GM19438 (cell line): ENCODE data around the gene MTAP.

Experiments used
- ATAC-seq: cut with Tn5 transposase; IDR thresholded peaks from one replicate; pipeline ENCODE4 v1.9.1; 2021; ENCODE audit warnings: low read depth; ENCODE audit not compliant: unreplicated experiment

Gene MTAP

DNA sequence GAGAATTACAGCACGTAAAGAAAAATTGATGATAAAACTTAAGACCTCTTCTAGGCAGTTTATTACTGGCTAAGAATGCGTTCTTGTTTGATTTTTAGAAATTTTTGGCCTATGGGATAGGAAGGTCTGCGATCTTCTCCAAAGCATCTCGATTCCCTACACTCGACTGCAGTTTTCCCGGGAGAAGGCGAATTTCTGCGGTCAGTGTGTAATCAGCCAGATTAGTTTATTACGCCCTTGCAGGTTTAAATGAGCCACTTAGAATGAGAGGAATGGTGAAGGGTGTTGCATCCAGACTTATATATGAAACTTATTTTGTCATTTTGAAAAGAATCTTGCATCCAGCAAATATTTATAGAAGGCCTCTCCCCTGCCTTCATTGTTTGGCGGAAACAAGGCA is 1.2 kb downstream of the MTAP start:
- ATAC-seq = no peak

DNA sequence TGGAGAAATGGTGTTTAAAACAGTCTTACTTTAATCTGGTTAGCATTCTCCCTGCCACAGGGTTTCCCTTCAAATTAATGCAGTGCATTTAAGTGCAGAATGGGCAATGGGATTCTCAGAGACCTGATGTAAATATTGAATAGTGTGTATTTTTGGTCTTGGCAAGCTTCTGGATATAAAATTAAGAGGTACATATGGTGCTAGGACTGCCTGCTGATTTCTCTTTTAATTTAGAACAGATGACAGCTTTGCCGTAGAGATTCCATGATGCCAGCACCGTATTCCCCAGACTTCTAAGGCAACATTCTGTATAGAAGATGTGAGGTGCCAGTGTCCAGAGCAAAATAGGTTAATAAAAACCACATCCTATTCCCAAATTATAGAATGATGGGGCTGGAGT is 1.9 kb downstream of the MTAP start:
- no peak for ATAC-seq

DNA sequence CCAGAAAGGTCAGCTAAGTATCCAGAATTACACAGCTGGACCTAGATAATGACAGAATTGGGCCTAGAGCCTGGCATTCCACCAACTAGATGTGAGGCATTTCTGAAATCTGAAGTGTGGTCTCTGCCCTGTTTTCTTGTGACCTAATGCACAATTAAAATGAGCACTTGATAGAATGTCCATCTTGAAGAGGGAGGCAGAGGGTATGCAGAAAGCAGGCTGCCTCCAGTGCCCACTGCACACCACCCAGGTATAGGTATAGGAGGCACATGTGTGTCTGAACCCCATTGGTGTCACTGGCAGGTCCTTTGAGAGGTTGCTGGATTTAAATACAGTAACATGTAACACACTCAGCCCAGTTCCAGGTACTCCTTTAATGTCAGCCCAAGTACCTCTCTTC is 2.4 kb downstream of the MTAP start:
- ATAC-seq = no peak

GRCh38 chr9:21806644-21807043 is 4.2 kb downstream of the MTAP start:
- no peak for ATAC-seq

GRCh38 chr9:21810388-21810787 is 8.0 kb downstream of the MTAP start:
- ATAC-seq = no peak

GRCh38 chr9:21810881-21811280 is 8.4 kb downstream of the MTAP start:
- ATAC-seq = no peak

GRCh38 chr9:21811914-21812313 is 9.5 kb downstream of the MTAP start:
- ATAC-seq = no peak

- no peak for ATAC-seq
Measured at GRCh38 chr9:21812415-21812814, 10.0 kb downstream of the MTAP start.

GRCh38 chr9:21812946-21813568 is 10.6 kb downstream of the MTAP start:
- peak; percentile 74 for ATAC-seq

DNA sequence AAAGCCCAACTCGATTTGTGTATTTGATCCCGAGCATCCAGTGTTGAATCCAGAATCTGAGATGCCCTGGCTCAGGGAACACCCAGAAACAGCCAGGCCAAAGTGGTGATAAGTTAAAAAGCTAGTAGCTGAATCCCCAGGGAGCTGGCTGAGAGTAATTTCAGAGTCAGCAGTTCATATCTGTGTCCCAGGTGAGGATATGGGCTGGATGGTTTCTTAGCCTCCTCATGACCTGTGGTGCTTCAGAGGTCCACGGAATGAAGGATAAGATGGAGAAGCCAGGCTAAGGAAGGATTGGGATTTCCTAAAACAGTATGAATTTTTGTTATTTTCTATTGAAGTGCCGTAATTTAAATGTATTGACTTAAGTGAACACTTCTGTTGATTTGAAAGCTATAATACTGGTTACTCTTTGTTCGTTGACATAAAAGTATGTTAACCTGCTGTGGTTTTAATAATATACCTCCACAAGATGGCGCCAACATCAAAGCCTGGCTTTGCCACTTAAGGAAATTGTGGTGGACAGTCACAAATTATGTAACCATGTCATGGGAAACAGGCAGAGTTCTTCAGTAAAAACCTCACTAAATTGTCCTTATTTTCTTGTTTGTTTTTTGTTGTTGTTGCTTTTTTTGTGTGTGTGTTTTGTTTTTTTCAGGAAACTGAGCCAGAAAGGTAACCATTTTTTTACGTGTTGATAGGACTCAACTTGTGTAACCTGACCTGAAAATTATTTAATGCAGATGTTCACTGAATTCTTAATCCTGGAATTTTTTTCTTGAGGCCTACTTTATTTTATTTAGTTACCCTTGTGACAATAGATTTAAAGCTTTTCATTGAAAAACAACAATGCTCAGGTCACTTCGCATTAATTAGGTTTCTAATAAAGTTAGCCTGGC is 11.4 kb downstream of the MTAP start:
- ATAC-seq = peak; percentile 47

DNA sequence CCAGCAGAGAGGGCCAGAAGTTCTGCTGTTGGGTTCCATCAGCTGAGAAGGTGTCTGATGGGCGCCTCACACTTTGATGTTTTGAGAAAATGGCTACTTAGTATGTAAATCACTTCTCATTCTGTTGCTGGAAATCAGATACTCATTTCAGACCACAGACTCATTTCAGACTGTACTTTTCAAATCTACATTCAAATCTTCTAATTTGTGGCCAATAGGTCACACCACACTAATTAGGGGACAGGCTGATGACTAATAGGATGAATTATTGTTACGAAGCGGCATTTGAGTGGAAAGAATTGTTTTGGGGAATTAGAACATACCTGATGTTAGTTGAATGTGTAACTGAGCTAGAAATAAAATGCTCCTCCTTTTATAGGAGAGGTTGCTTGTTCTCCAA is 13.2 kb downstream of the MTAP start:
- ATAC-seq = no peak

GRCh38 chr9:21817176-21817575 is 14.7 kb downstream of the MTAP start:
- ATAC-seq = no peak

DNA sequence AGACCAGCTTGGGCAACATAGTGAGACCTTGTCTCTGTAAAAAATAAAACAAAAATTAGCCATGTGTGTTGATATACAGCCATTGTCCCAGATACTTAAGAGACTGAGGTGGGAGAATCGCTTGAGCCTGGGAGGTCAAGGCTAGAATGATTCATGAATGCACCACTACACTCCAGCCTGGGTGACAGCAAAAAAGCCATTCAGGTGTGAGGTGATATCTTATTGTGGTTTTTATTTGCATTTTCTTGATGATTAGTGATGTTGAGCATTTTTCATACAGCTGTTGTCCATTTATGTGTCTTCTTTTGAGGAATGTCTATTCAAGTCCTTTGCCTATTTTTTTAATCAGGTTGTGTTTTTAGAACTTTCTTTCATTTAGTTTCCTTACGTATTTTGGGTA is 23.2 kb downstream of the MTAP start:
- no peak for ATAC-seq

GRCh38 chr9:21828853-21829410 is 26.5 kb downstream of the MTAP start:
- ATAC-seq = no peak

- ATAC-seq = no peak
Measured at GRCh38 chr9:21830589-21830988, 28.2 kb downstream of the MTAP start.

DNA sequence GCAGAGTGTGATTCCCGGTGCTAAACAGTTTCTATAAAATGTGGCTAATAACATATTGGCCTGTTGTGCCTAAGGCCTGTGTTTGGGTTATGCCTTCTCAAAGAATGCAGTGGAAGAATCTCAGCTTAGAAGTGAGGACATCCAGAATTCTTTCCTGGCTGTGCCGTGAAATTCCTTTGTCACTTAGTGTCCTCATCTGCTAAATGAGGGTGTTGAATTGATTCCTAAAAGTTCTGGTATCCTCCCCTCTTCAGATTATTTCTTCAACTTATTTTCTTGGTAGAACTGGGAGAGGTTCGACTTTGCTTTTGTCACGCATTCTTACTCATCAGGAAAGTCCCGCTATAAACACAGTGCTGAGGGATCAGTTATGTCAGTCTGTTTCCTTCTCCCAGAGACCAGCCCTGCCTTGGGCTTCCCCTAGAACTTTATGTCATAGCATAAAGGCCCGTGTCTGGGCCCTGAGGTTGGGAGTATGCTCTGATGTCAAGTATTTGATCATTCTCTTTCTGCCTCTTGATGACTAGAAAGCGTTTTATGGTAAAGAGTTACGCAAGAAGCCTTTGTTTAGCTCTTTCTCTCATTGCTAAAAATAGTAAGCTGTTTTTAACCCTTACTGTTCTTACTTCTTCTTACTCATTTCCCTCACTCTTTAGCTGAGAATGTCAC is 29.5 kb downstream of the MTAP start:
- ATAC-seq = peak; percentile 39

DNA sequence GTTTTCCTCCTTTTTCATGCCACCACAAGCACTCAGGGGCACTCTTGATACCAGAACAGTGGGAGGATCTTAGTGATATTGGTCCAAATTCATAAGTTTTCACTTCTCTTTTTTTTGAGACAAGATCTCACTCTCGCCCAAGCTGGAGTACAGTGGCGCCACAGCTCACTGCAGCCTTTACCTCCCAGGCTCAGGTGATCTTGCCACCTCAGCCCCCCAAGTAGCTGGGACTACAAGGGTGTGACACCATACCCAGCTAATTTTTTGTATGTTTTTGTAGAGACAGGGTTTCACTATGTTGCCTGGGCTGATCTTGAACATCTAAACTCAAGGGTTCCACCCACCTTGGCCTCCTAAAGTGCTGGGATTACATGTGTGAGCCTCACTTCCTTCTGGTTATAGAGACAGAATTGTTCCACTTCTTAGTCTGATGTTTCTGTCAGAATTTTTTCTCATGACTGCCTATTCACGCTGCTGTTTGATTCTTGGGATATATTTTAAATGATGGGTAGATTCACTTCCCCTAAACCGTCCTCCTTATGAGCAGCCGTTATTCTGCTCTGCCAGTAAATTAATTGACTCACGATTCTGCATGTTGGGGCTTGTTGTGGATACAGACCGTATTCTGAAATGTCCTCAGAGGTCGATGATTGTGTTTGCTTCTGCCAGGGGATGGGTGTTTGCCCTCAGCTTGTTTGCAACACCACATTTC is 30.8 kb downstream of the MTAP start:
- peak; percentile 90 for ATAC-seq

- no peak for ATAC-seq
Measured at GRCh38 chr9:21835121-21835520, 32.7 kb downstream of the MTAP start.

DNA sequence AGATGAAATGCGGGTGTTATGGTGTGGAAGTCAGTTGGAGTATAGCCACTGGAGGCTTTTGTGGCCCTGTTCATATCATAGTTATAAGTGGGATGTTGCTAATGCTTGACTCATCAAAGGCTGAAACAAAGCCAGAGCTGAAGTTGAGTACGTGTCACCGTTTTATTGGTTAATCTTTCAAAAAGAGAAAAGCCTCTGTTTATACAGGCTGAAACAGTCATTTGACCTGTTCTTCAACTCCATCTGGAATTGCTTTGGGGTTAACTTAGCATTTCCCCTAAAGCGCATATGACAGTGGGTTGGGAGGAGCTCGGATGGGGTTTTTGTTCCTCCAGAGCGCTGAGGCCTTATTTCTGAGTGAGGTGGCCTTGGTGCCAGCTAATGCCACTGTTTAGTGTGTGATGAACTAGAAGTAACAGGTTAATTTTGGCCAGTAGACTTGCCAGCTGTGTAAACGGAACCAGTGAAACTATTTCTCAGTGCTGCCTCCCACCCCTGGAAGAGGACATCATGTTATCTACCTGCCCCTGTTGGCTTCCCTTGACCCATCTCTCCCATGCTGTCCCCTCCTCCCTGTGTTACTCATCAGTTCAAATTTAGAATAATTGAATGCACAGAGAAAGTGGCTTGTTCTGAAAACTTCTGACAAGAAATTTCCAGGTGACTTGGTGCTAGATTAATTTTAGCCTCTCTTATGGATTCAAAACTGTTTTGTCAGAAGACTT is 34.2 kb downstream of the MTAP start:
- ATAC-seq = no peak

GRCh38 chr9:21837501-21837900 is 35.1 kb downstream of the MTAP start:
- no peak for ATAC-seq
